GM12873 (cell line): ENCODE results near the gene NOC3L.

ENCODE experiments used
- TF ChIP-seq, protein P1 (sequence below): IDR thresholded peaks from 2 replicates; pipeline ENCODE4 v1.5.1; 2012; ENCODE audit warnings: low read depth, mild to moderate bottlenecking, moderate library complexity, low read length, control low read depth; ENCODE audit not compliant: insufficient read depth; ENCODE audit errors: missing control alignments

The NOC3L gene

DNA sequence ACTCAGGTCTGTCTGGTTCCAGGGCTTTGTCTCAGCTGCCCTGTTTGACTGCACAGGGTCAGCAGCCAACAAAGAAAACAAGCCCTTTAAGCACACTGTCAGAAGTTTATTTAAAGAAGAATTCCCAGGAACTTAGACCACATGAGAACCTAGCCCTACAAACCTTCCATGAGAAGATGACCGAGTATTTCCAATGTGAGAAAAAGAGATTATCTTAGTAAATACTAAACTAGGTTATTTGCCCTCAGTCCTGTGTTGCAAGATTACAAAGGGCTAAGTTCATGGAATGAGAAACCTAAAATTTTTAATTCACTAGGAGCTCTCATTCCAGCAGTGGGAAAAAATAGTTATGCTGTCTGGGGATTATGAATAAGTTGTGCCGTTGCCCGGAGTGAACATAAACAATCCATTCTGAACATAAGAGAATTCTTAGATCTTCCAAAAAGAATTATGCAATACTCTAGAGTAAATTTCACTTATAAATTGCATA lies 46.7 kb downstream of the NOC3L start:
- TF ChIP-seq, protein P1, sequence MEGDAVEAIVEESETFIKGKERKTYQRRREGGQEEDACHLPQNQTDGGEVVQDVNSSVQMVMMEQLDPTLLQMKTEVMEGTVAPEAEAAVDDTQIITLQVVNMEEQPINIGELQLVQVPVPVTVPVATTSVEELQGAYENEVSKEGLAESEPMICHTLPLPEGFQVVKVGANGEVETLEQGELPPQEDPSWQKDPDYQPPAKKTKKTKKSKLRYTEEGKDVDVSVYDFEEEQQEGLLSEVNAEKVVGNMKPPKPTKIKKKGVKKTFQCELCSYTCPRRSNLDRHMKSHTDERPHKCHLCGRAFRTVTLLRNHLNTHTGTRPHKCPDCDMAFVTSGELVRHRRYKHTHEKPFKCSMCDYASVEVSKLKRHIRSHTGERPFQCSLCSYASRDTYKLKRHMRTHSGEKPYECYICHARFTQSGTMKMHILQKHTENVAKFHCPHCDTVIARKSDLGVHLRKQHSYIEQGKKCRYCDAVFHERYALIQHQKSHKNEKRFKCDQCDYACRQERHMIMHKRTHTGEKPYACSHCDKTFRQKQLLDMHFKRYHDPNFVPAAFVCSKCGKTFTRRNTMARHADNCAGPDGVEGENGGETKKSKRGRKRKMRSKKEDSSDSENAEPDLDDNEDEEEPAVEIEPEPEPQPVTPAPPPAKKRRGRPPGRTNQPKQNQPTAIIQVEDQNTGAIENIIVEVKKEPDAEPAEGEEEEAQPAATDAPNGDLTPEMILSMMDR: no peak

DNA sequence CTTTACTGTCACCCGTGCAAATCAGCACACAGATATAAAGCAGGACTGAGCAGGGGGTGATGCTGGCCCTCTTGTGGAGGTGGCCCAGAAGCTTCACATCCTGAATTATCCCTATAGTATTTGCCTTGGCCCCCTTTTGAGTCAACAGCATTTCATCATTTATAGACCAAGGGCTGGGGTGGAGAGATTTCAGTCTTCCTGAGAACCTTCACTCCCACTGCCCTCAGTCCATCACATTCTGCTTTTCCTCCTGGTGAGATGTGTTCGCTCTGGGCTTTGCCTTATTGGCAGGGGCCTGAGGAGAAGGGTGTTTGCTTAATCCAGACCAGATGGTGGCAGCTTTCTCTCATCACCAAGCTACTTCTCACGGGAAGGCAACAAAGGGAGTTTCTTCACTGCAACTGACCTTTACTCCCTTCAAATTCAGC lies 47.7 kb downstream of the NOC3L start:
- TF ChIP-seq, protein P1: no peak

DNA sequence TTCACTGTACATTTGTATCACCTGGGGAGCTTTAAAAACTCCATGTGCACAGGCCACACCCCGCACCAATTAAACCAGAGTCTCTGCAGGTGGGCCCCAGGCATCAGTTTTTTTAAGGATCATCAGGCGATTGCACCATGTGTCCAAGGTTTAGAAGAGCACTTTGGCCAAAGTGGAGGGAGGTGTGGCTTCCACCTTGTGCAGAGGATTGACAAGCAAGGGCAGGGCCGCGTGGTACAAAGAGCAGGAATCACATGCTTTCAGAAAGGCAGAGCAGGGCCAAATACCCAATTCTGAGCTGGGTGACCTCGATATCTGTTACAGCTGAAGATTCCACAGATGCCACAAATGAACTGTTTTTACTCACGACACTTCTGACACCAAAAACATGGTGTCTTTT lies 52.4 kb downstream of the NOC3L start:
- TF ChIP-seq, protein P1: no peak

DNA sequence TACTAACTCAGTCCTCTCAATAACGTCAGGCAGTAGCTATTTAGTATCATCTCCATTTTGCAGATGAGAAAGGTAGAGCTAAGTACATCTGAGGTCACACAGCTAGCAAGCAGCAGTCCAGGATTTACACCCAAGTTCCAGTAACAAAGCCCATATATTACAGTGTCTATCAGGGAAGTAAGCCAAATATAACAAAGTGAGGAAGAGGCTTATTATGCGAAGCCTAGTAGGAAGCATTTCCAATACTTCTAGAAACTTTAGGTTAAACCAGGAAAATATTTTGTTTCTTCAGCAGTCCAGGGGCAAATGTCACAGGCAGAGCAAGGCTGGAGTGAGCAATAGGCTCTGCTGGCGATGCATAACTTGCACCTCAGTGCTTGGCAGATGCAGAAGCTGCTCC lies 53.9 kb downstream of the NOC3L start:
- TF ChIP-seq, protein P1: no peak

DNA sequence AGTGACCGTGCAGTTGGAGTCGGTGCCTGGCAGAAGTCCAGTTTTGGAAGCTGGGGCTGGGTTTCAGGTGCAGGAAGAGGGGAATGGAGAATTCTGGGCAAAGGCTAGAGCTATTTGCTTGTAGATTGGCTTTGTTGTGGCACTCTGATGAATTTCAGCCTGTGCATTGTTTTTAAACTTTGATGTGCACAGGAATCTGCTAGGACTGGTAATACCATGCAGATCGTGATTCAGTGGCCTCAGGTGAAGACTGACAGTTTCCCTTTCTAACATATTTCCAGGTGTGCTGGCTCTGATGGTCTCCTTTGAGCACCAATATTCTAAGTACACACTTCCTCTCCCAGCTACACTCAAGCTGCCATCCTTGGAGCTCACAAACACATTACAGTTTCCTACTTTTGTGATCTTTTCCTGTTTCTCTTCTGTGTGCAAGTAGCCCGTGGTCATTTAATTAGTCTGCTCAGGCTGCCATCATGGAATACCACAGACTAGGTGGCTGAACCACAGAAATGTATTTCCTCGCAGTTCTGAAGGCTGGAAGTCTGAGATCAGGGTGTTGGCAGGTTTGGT lies 55.6 kb downstream of the NOC3L start:
- TF ChIP-seq, protein P1: no peak

DNA sequence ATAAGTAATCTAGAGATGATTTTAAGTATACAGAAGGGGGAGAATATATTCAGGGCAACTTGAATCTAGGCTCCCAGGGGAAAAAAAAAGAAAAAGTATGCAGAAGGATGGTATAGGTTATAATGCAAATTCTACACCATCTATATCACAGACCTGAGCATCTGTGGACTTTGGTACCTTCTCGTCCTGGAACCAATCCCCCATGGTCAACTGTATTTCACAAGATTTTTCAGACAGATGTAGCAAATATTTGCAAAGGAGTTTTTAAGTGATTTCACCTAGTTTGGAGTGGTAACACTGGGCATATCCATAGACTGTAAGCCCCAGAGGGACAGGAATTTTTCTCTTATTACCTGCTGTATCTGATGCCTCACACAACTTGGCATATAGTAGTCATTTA lies 58.8 kb downstream of the NOC3L start:
- TF ChIP-seq, protein P1: no peak

DNA sequence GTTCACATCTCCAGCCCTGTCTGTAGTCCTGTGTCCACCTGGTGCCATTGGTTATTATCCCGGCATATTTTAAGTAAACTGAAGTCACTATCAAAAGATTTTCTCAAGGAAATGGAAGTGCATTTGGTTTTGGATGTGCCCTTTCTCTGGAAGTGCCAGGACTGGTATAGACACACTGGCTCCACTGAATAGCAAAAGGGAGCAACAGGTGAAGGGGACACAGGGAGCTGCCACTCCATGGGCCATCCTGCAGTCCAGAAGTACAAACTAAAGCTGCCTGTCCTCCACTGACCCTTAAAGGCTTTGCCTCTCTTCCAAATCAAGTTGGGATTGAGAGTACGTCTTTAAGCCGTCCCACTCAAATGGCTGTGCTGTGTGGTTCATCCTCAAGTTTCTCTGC lies 62.7 kb downstream of the NOC3L start:
- TF ChIP-seq, protein P1: no peak
